MM.1S (cell line): Measurements from ENCODE around the gene ANKRD16.

Experiments
- EZH2 ChIP-seq: fragments of 300-600 bp; sonication (generic); optimal IDR thresholded peaks from 2 replicates; pipeline ENCODE3; 2017; ENCODE audit warnings: low read depth, mild to moderate bottlenecking, antibody characterized with exemption, low read length, mixed read lengths
- TF ChIP-seq, protein P1 (sequence below): fragments of 300-600 bp; sonication (generic); IDR thresholded peaks from 2 replicates; pipeline ENCODE4 v1.5.1; 2016; ENCODE audit warnings: antibody characterized with exemption, low read length, mixed read lengths

- TF ChIP-seq, protein P1, sequence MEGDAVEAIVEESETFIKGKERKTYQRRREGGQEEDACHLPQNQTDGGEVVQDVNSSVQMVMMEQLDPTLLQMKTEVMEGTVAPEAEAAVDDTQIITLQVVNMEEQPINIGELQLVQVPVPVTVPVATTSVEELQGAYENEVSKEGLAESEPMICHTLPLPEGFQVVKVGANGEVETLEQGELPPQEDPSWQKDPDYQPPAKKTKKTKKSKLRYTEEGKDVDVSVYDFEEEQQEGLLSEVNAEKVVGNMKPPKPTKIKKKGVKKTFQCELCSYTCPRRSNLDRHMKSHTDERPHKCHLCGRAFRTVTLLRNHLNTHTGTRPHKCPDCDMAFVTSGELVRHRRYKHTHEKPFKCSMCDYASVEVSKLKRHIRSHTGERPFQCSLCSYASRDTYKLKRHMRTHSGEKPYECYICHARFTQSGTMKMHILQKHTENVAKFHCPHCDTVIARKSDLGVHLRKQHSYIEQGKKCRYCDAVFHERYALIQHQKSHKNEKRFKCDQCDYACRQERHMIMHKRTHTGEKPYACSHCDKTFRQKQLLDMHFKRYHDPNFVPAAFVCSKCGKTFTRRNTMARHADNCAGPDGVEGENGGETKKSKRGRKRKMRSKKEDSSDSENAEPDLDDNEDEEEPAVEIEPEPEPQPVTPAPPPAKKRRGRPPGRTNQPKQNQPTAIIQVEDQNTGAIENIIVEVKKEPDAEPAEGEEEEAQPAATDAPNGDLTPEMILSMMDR, result no peak
- TF ChIP-seq EZH2, result no peak
Measured at GRCh38 chr10:5888351-5888750, 1.3 kb downstream of the ANKRD16 start.
